Measurements from ENCODE around the gene GSG1L. TPM values are rescaled to one million over a fixed set of nuclear protein-coding genes. Genes with fewer than 3 reads are reported as not detected.

GSG1L gene
- total RNA-seq (2016; rRNA removed; fragmentation: Illumina TruSeq; extraction: Trizol) = not detected in 2 replicates
- not detected in 2 replicates for total RNA-seq (2016; cell fraction: cytosol; rRNA removed; fragmentation: Illumina TruSeq; extraction: Trizol; ENCODE audit: low read depth)
- total RNA-seq (2016; cell fraction: insoluble cytoplasmic fraction; rRNA removed; fragmentation: Illumina TruSeq; extraction: Trizol) = not detected in 2 replicates
- not detected in 2 replicates for total RNA-seq (2016; cell fraction: membrane; rRNA removed; fragmentation: Illumina TruSeq; extraction: Trizol)
- not detected in 2 replicates for total RNA-seq (2016; cell fraction: nucleus; rRNA removed; fragmentation: Illumina TruSeq; extraction: Trizol)
- polyA plus RNA-seq (2011; rRNA removed) = not detected in 2 replicates
- polyA plus RNA-seq (2011; cell fraction: cytosol; rRNA removed) = not detected in 2 replicates
- not detected in 2 replicates for polyA plus RNA-seq (2011; cell fraction: nucleus; rRNA removed)
- polyA plus RNA-seq (2012) = not detected in 2 replicates
- not detected in 2 replicates for polyA plus RNA-seq (2016; cell fraction: cytosol; fragmentation: Illumina TruSeq; extraction: Trizol; ENCODE audit: low read depth)
- polyA plus RNA-seq (2016; cell fraction: insoluble cytoplasmic fraction; fragmentation: Illumina TruSeq; extraction: Trizol; ENCODE audit: low read depth) = not detected in 2 replicates
- polyA plus RNA-seq (2016; cell fraction: membrane; fragmentation: Illumina TruSeq; extraction: Trizol; ENCODE audit: low read depth) = not detected in 2 replicates
- not detected in 2 replicates for polyA plus RNA-seq (2016; cell fraction: nucleus; fragmentation: Illumina TruSeq; extraction: Trizol; ENCODE audit: insufficient read depth, low read depth)
- not detected in 2 replicates for polyA minus RNA-seq (2011; rRNA and poly(A)+ RNA removed; ENCODE audit: low replicate concordance)
- not detected in 2 replicates for polyA minus RNA-seq (2011; cell fraction: cytosol; rRNA and poly(A)+ RNA removed)
- not detected in 2 replicates for polyA minus RNA-seq (2011; cell fraction: nucleus; rRNA and poly(A)+ RNA removed)
- Bru-seq, nascent RNA = percentile 1 among the genes with signal in this experiment
- percentile 2 among the genes with signal in this experiment for BruChase-seq, experiment 1, labeled RNA remaining after a 6-hour chase
- percentile 2 among the genes with signal in this experiment for BruChase-seq, experiment 2, labeled RNA remaining after a 2-hour chase
- long read RNA-seq, experiment 1 = 0 reads
- long read RNA-seq, experiment 2 = 0 reads

- no peak within 1 kb of the TSS; the same call in 1 of the 2 replicates for H3K4me2 ChIP-seq (ENCODE audit: low read depth, low read length)
- H3K36me3 ChIP-seq (replicated peaks in 1 of 2; ENCODE audit: control insufficient read depth in 1 of 2, insufficient read depth in 2 of 2, low read length in 2 of 2) = no peaks in the 10 kb centered on the region
- no peaks in the 10 kb centered on the region for H3K4me1 ChIP-seq (ENCODE audit: insufficient read depth, low read length)
- H3K79me2 ChIP-seq (ENCODE audit: insufficient read depth, low read length) = no peaks in the 10 kb centered on the region
- DNase-seq (ENCODE audit: low spot score) (no peak), FAIRE-seq (no peak), ATAC-seq (peak; percentile 63)
- H3K9me3 ChIP-seq (ENCODE audit: low read length) = no peaks in the 10 kb centered on the region
- no peak within 1 kb of the TSS for H3K27ac ChIP-seq (ENCODE audit: extremely low read length, insufficient read depth, low read length)
- H2AFZ ChIP-seq (ENCODE audit: low read length) = no peak within 1 kb of the TSS
- intact Hi-C loops (cut with micrococcal nuclease; ENCODE audit: unreplicated experiment) (no loop called here), in situ Hi-C loops (cut with HindIII; ENCODE audit: extremely low pct_ligation_motif_present, low pct_unique_long_range_greater_than_20kb) (no loop called here)
- H3K27me3 ChIP-seq (ENCODE audit: control insufficient read depth in 1 of 2, insufficient read depth in 2 of 2, low read length in 2 of 2) = peaks cover 28 to 89% of the 10 kb centered on the region in 2 experiments
- WGBS (ENCODE audit: low lambda C conversion rate) = 9% methylated on average over 19 of the region's 54 CpGs
- ChIA-PET POLR2A (no interaction called here), CTCF (ENCODE audit: low intra/inter-chr PET ratio, low total read pairs) (no interaction called here)
- H3K9ac ChIP-seq (ENCODE audit: insufficient read depth, low read depth, low read length) = no peak within 1 kb of the TSS
- BruUV-seq (replicated peaks) = no TSS peak
- peaks cover 3% of the 10 kb centered on the region; the same call in 1 of the 2 replicates for H4K20me1 ChIP-seq (ENCODE audit: insufficient read depth, low read length)
- H3K4me3 ChIP-seq (replicated peaks in 1 of 3; ENCODE audit: insufficient read depth in 1 of 3, low read depth in 2 of 3, low read length in 3 of 3) = peak within 1 kb of the TSS in 2 of 3 experiments; percentile 20 to 30; a peak in 3 of 6 replicates
- TF ChIP-seq ZNF678 (CRISPR knock-in tag; IDR thresholded peaks at IDR 0.05) (no peak), ZNF142 (CRISPR knock-in tag; IDR thresholded peaks at IDR 0.05) (peak; percentile 53; the same call in 1 of the 2 replicates), ZNF414 (CRISPR knock-in tag; IDR thresholded peaks at IDR 0.05) (no peak), JDP2 (CRISPR knock-in tag; IDR thresholded peaks at IDR 0.05; ENCODE audit: borderline replicate concordance) (no peak), PATZ1 (CRISPR knock-in tag; IDR thresholded peaks at IDR 0.05) (peak; percentile 19; the same call in 1 of the 2 replicates), ZFP82 (CRISPR knock-in tag; IDR thresholded peaks at IDR 0.05; ENCODE audit: borderline replicate concordance) (no peak), ATF6 (CRISPR knock-in tag; conservative IDR thresholded peaks at IDR 0.05) (no peak), RARA (CRISPR knock-in tag; IDR thresholded peaks at IDR 0.05) (no peak)
Observed at GRCh38 chr16:28063591-28064061, at the start of gene GSG1L. Gene GSG1L (minus strand): TSS chr16:28063714. CDS start chr16:28063424, 290 bp downstream.

All from HepG2 (cell line).